RCC 7860 (cell line): ENCODE results near the gene RPS15.

Source experiments
- DNase-seq: peaks from one replicate; pipeline ENCODE4 v3.0.0-alpha.2; 2015; ENCODE audit warnings: low spot score
- FAIRE-seq: peaks from 2 replicates; lab custom pipeline; 2012; peaks lifted over from hg19 to GRCh38; lab: Jason Lieb, UNC

Gene RPS15

DNA sequence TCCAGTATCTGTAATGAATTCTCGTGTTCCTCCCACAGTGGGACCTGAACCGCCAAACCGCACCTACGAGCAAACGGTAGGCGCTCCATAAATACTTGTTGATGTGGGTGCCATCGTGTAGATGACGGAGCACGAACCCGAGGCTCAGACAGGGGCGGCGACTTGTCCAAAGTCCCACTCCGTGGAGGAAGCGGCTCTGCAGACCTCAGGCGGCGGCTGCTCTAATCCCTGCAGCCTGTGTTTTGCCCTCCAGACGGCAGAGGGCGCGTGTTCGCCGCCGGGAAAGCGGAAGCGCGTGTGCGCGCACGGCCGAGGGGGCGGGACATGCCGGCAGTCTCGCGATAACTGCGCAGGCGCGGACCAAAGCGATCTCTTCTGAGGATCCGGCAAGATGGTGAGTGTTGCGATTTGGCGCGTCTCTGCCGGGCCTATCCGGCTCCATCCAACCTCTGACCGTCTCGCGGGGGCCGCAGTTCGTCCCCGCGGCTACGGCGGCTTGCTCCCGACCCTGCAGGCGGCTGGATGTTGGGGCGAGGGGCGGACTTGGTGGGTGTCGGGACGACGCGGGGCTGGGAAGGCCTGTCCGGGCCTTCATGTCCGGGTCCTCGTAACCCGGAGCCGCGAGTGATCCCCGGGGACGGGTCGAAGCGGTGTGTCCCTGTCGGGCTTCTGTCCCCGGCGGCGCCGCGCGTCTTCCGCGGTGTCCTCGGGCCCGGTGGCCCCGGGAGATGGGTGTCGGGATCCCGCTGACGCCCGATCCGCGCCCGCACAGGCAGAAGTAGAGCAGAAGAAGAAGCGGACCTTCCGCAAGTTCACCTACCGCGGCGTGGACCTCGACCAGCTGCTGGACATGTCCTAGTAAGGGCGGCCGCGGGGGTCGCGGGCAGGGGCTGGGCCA, at the start of gene RPS15:
Gene RPS15, plus strand, starts transcription at position 362 of the 898 bp plus-strand sequence. Its CDS starts 30 bp downstream, at position 392.
- peak; percentile 63 for FAIRE-seq

DNA sequence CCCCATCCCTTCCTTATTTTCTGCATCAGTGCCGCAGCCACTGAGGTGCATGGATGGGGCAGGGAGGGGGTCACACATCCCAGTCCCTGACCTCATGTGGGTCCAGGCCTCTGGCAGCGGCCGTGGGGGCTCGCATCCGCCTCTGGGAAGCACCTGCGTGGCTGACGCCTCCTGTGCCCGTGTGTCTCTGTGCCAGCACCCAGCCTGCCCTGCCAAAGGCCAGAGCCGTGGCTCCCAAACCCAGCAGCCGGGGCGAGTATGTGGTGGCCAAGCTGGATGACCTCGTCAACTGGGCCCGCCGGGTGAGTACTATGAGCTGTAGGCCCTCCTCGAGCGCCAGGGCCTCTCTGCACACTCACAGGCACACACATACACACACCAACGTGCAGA, 49.6 kb upstream of the RPS15 start:
- DNase-seq (no peak), FAIRE-seq (no peak)

More for the DNA sequence above, at the start of gene RPS15:
- DNase-seq = peak; percentile 87

DNA sequence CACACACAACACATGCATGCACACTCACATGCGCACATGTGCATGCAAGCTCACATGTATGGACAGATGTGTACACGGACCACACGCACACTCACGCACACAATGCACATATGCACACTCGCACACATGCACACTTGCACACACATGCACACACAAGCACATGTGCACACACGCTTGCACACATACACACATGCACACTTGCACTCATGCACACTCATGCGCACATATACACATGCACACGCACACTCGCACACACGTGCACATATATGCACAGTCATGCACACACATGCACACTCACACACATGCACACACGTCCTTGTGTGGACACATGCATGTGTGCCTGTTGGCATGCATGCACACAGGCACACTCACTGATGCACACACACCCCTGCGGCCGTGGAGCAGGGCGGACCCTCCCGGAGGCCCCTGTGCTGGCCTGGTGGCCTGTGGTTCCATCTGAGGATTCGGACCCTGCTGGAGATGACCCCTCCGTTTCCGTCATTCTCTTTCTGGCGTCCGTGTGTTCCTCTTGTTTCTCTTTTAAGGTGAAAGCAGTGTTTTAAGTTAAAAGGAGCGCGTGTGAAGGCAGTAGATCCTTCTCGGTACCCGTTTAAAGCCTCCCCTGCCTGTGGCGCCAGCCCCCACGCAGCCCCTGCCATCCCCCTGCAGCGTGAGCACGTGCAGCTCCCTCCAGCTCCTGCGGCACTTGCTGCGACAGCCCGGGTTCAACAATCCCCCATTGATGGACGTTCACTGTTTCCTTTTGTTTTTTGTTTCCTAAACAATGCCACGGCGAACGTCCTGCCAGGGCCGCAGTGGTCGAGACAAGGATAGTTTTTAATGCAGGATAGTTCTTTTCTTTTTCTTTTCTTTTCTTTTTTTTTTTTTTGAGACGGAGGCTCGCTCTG, 48.9 kb upstream of the RPS15 start:
- DNase-seq = no peak
- FAIRE-seq = no peak

DNA sequence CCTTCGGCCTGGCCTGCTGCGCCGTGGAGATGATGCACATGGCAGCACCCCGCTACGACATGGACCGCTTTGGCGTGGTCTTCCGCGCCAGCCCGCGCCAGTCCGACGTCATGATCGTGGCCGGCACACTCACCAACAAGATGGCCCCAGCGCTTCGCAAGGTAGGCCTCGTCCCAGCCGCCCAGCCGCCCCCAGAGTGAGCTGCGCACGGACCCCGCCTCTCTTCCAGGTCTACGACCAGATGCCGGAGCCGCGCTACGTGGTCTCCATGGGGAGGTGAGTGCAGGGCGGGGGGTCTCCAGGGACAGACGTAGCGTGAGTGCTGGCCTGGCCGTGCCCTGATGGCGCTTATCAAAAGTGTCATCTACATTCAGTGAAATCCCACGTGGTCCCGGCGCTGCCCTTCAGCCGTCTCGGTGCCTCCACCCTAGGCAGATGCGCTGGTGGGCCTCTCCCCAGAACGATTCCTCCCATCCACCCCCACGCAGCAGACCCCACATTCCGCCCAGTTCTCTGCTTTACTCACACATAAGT, 47.2 kb upstream of the RPS15 start:
- DNase-seq (no peak), FAIRE-seq (no peak)

DNA sequence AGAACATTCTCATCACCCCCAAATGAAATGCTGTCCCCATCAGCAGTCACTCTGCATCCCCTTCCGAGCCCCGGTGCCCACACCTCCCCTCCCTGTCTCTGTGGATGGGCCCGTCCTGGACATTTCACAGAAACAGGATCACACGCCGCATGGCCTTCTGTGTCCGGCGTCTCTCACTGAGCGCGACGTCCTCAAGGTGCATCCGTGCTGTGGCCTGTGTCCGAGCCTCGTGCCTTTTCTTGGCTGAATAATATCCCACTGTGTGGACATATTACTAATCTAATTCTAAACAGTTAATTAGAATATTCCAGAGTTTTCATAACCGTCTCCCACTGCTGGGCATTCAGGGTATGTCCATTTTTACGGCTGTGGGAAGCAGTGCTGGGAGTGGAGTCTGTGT, 45.8 kb upstream of the RPS15 start:
- FAIRE-seq (no peak), DNase-seq (no peak)

DNA sequence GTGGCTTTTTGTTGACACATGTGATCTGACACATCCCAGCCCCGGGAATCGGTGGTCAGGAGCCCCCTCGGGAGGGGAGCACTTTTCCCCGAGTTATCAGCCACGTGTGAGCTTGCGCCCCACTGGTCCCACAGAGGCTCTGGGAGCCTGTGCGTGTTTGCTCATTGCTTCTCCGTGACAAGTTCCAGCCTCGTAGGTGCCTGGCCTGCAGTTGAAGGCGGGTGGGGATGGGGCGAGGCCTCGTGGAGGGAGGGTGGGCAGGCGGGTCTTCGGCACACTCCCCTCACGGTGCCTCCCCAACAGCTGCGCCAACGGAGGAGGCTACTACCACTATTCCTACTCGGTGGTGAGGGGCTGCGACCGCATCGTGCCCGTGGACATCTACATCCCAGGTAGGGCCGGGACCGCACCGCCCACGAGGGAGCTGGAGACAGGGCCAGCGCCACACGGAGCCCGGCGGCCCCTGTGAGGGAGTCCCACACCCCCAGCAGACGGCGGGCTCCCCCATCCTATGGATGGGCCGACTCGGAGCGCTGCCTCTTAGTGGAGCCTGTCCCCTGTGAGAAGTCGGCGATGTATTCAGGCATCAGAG, 45.2 kb upstream of the RPS15 start:
- FAIRE-seq (no peak), DNase-seq (no peak)

DNA sequence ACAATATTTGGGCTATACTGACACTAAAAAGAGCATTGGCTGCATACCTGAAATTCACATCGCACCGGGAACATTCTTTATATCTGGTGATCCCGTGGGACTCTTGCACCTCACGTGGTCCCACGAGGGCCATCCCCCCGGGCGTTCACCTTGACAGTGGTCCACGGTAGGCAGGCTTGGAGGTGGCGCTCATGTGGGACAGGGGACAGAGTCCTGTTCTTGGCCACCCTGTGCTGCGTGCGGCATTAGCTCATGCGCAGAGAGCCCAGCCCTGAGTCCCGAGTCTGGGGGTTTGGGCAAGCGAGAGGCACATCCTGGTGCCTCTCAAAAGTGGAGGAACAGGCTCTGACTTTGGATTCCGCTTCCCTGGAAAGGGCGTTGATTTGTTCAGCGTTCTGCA, 44.4 kb upstream of the RPS15 start:
- FAIRE-seq = no peak
- no peak for DNase-seq

DNA sequence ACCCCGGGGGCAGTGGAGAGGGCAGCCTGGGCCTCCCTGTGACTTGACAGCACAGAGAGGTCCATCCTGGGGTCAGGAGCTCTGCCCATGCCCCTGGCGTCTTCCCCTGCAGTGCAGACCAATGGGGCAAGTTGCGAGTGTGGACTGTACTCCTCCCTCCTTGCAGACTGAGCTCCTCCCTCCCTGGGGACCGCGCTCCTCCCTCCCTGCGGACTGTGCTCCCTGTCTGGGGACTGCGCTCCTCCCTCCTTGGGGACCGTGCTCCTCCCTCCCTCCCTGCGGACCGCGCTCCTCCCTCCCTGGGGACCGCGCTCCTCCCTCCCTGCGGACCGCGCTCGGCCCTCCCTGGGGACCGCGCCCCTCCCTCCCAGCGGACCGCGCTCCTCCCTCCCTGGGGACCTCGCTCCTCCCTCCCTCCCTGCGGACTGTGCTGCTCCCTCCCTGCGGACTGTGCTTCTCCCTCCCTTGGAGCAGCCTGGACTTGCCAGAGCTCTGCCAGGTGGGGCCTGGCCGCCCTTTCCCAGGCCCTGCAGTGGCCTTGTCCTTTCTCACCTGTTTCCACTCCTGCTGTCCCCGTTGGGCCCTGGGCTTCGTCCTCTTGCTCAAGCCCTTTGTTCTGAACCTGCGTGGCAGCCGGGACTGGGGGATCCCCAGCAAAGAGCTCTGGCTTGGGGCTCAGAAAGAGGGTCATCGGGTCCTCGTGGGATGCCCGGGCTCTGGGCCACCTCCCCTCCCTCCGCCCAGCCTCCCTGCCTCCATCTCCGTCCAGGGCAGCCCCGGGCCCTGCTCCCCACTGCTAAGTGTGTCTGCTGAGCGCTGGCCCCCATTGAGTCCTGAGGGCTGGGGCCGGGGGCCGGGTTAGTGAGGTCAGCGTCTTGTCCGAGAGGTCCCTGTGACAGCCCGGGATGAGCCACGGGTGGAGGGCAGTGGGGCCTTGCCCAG, 43.7 kb upstream of the RPS15 start:
- FAIRE-seq (no peak), DNase-seq (no peak)

DNA sequence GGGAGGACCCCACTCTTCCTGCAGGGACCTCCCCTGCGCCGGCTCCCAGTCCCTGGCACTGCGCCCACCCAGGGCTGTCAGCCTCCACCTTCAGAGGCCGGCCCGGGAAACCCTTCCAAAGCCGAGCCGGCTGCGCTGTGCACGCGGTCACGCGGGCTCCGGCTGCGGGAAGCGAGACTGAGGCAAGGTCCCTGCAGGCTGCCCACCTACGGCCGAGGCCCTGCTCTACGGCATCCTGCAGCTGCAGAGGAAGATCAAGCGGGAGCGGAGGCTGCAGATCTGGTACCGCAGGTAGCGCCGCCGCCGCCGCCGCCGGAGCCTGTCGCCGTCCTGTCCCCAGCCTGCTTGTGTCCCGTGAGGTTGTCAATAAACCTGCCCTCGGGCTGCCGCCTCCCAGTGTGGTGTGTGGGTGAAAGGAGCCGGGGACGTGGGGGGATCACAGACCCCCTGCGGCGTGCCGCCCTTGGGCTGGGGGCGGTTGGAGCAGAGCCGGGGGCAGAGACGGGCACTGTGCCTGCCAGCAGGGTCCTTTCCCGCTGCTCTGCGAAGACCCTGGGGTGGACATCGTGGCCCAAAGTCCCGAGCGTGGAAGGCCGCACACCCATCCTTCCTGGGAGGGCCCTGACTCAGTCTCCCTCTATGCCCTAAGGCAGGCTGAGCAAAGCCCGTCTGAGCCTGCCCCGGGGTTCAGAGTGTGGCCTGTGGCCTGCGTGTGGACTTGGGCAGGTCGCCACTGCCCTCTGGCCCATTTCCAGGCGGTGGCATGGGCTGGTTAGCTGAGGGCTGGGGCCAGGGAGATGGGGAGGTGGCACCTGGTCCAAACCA, 42.8 kb upstream of the RPS15 start:
- no peak for FAIRE-seq

DNA sequence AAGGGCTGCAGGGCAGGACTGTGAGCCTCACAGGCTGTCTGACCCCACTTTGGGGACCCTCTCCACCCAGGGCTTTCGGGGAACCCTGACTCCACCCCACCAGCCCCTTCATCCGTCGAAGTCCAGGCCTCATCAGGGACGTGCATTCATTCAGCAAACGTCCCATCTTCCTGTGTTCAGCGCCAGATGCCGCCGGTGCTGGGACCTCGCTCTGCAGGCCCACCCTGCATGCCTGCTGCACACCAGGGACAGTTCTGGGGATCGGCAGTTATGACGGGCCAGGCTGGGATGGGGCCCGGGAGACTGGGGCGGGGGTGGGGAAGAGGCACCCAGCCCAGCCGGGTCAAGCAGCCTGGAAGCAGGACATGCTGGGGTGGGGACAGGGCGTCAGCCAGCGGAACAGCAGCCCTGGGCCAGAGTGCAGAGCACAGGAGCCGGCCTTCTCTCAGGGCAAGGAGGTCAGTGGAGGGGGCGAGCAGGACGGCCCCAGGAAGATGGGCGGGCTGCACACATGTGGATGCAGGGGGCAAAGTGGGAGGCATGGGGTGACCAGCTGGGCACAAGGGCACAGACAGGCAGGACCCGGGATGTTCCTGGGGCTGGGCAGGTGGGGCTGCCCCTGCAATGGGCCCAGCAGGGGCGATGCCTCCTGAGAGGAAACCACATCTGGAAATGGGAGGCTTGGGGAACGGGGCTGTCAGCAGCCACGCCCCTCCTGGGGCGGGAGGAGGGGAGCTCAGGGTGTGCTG, 42.0 kb upstream of the RPS15 start:
- no peak for FAIRE-seq
- no peak for DNase-seq

More for the DNA sequence above, 42.8 kb upstream of the RPS15 start:
- no peak for DNase-seq

DNA sequence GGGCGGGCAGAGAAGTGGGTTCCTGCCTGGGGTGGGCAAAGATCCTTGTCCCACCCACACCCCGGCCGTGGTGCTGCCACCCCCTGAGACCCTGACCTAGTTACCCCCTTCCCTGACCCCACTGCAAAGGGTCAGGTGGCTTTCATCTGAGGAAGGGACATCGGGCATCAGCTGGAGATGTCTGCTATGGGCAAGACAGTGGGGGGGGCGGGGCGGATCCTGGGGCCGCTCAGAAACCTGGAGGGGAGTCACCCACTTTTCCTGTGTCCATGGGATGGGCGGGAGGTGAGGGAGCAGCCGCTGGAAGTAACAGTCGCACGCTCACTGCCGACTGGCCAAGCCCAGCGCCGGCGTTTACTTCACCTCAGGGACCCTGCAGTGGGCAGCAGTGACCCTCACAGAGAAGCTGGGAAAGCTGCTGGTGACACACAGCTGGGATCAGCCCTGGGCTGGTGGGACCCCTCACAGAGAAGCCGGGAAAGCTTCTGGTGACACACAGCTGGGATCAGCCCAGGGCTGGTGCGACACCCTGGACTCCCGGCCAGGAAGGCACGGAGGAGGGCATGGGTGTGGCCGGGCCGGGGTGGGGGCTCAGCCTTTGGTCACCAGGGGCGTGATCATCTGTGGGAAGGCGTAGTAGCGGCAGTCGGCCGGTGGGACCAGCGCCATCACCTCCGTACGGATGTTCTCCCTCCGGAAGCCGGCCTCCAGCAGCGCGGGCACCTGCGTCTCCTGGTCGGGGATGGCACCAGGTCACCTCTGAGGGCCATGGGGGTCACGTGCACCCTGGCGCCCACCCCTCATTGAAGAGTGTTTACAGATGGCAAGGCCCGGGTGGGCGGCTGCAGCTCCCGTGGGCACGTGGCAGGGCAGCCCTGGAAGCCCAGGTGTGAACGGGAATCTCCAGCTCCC, 41.2 kb upstream of the RPS15 start:
- no peak for FAIRE-seq
- no peak for DNase-seq

DNA sequence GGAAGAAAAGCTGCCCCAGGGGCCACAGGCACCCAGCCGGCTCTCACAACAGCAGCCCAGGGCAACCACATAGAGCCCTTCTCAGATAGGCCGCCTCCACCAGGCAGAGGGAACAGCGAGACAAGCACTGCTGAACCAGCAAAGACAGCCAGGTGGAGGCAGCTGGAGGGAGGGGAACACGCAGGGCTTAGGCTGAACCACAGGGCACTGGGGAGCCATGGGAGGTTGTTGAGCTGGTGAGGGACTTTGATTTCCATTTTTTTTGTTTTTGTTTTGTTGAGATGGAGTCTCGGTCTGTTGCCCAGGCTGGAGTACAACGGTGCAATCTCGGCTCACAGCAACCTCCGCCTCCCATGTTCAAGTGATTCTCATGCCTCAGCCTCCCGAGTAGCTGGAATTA, 40.4 kb upstream of the RPS15 start:
- DNase-seq (no peak), FAIRE-seq (no peak)

DNA sequence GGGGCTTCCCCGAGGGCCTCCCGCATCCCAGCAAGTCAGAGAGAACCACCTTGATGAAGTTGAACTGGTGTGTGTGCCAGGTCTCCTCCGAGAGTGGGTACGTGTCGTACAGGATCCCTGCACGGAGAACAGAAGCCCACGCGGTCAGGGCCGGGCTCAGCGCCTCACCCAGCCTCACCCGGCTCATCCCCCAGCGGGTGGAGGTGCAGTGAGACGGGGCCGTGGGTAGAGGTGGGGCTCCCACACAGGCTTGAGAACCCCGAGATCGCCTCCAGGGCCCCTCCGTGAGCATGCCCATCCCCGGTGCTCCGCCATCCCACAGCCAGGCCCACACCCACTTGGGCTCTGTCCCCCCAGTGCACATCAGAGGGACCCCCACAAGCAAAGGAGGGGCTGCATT, 39.1 kb upstream of the RPS15 start:
- DNase-seq (no peak), FAIRE-seq (no peak)

DNA sequence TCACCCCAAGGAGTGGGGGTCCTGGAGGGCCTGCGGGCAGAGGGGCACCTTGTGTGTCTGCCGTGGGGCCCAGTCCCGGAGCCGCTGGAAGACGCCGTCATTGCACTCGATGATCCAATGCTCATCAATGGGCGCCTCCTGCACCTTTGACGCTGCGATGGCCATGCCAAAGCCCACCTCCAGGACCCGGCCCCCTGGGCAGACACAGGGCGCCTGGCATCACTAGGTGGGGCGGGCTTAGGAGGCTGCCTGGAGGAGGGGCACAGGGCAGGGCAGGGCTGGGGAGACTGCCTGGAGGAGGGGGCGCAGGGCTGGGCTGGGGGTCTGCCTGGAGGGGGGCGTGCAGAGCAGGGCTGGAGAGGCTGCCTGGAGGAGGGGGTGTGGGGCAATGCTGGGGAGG, 38.5 kb upstream of the RPS15 start:
- FAIRE-seq (no peak), DNase-seq (no peak)

DNA sequence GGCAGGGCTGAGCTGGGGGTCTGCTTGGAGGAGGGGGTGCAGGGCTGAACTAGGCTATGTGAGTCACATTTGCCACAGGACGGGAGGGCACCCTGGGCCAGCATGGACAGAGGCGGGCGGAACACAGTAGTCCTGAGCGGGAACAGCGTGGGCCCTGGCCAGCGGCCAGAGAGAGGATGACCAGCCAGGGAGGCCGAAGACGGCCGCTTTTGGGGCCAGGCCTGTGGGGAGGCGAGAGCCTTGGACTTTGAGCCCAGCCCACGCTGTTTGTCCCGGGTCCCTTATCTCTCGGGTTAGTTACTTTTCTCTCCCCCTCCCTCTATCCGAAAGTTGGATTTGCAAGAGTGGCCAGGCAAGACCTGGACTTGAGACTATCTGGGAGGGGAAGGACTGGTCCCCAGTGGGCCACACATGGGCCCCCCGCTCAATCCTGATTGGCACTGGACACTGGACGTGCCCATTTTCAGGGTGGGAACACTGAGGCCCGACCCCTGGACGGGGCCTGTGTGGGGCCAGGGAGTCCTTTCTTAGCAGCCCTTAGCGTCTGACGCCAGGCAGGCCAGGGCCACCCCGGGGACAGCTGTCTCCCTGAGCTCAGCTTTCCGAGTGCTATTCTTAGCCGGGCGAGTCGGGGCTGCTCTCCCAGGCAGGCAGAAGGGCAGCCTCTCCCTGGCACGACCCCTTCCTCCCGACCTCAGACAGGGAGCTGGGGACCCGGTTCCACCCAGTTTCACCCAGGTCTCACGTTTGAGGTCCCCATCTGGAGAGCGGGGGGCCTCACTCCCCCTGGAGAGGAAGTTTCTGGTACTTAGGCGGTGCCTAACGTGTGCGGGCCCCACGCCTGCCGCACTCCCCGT, 37.7 kb upstream of the RPS15 start:
- DNase-seq (peak; percentile 47), FAIRE-seq (no peak)

DNA sequence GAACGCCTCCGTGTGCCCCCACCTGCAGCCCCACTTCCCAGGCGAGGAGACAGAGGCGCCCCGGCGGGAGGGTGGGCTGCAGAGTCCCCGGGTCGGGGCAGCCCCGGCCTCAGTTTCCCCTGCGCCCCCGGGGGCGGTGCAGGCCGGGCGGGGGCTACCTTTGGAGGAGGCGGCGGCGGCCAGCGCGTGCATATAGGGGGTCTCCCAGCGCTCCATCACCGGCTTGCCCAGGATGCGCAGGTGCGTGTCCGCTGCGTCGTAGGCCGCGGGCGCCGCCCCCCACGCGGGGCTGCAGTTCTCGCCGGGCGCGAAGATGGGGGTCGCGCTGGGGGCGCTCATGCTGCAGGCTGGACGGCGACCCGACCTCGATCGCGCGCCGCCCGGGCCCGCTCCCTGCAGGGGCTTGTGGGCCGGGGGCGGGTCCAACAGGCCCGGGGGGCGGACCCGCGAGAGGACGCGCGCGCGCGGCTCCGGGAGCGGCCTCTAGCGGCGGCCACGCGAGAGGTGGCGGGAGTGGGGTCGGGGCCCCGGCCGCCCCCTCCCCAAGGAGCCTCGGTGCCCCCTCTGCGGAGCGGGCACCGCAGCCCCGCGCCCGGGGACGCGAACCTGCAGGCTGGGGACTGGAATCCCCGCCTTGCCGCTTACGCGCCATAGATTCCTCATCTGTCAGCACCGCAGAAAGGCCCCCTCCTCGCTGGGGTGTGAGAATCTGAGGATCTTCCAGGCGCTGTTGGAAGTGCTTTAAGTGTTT, 36.9 kb upstream of the RPS15 start, which contains the start of gene GAMT:
Gene GAMT, minus strand, starts transcription at position 405 of the 751 bp plus-strand sequence. Its CDS starts 66 bp downstream, at position 339.
- FAIRE-seq (no peak), DNase-seq (no peak)
